Muscle of leg (tissue), 11 donors: ENCODE measurements around the gene TENM4. TPM values are rescaled to one million over a fixed set of nuclear protein-coding genes. Genes with fewer than 3 reads are reported as not detected.
A peak's percentile ranks its signal among the peaks of the same experiment; 100 is the strongest.

Experiments
- DNase-seq: peaks from one replicate; pipeline ENCODE4 v3.0.0; 2013
- H3K27ac ChIP-seq: one replicate; pipeline ENCODE4 v1.5.1; 2013; ENCODE audit warnings: mild to moderate bottlenecking, low read length, control low read depth
- H3K27me3 ChIP-seq: one replicate; pipeline ENCODE4 v1.6.1; 2013; ENCODE audit warnings: low read length; ENCODE audit not compliant: control insufficient read depth, insufficient read depth
- H3K36me3 ChIP-seq: one replicate; pipeline ENCODE4 v1.6.1; 2013; ENCODE audit warnings: low read length; ENCODE audit not compliant: control insufficient read depth, insufficient read depth
- H3K4me1 ChIP-seq: one replicate; pipeline ENCODE4 v1.6.1; 2013; ENCODE audit warnings: low read length; ENCODE audit not compliant: control insufficient read depth, insufficient read depth
- H3K4me3 ChIP-seq: one replicate; pipeline ENCODE4 v1.5.1; 2013; ENCODE audit warnings: low read length, control low read depth
- H3K9me3 ChIP-seq: replicated peaks from 2 replicates; pipeline ENCODE4 v1.6.1; 2013; ENCODE audit warnings: low read depth, low read length; ENCODE audit not compliant: control insufficient read depth
- WGBS: methylation state at CpG from one replicate; pipeline ENCODE4 v1.1.5; 2013; ENCODE audit warnings: missing lambda C conversion rate; ENCODE audit not compliant: insufficient coverage; 5-methylcytosine and 5-hydroxymethylcytosine counted together
- polyA plus RNA-seq, 8 donors: library from polyadenylated mRNA; unstranded; fragments of 120-200 nt; gene quantifications; one replicate each; pipeline versions ENCODE4 v1.2.1 to v1.2.3, GENCODE V29; 2013; ENCODE audit warnings: inconsistent platforms in 1 of 8, low replicate concordance in 1 of 8; ENCODE audit not compliant: insufficient read length in 8 of 8, insufficient read depth in 1 of 8
- total RNA-seq: library from RNA; stranded (reverse); fragments of 120-200 nt; gene quantifications from one replicate; pipeline ENCODE4 v1.2.4, GENCODE V29; 2013

Gene TENM4
- total and polyA plus RNA-seq, 9 donors, result 4.6 to 13.8 (median 10.3) TPM

GRCh38 chr11:79018371-79018849 lies 422.4 kb downstream of the TENM4 start:
- H3K9me3 ChIP-seq, result no peaks in the 10 kb centered on the region
- WGBS, result 25% methylated on average over 1 of the region's 3 CpGs
- no peaks in the 10 kb centered on the region for H3K27me3 ChIP-seq
- H3K4me1 ChIP-seq, result no peaks in the 10 kb centered on the region
- peak; percentile 71 for DNase-seq
- H3K27ac ChIP-seq, result no peak overlapping the region
- H3K4me3 ChIP-seq, result no peak overlapping the region
- no peaks in the 10 kb centered on the region for H3K36me3 ChIP-seq

- DNase-seq, result peak; percentile 61
Observed at GRCh38 chr11:79017811-79018210, 423.0 kb downstream of the TENM4 start.

GRCh38 chr11:79013509-79013908 lies 427.3 kb downstream of the TENM4 start:
- Histone ChIP-seq H3K4me1 (no peaks in the 10 kb centered on the region), H3K27me3 (no peaks in the 10 kb centered on the region), H3K4me3 (no peak overlapping the region), H3K9me3 (peaks cover 2% of the 10 kb centered on the region), H3K36me3 (no peaks in the 10 kb centered on the region), H3K27ac (no peak overlapping the region)
- 81% methylated on average over 3 of the region's 3 CpGs for WGBS
- DNase-seq, result no peak

More at GRCh38 chr11:79017811-79018210, 423.0 kb downstream of the TENM4 start:
- no peaks in the 10 kb centered on the region for H3K9me3 ChIP-seq
- no peaks in the 10 kb centered on the region for H3K36me3 ChIP-seq
- H3K4me1 ChIP-seq, result no peaks in the 10 kb centered on the region
- no peak overlapping the region for H3K4me3 ChIP-seq
- no peaks in the 10 kb centered on the region for H3K27me3 ChIP-seq
- H3K27ac ChIP-seq, result no peak overlapping the region

DNA sequence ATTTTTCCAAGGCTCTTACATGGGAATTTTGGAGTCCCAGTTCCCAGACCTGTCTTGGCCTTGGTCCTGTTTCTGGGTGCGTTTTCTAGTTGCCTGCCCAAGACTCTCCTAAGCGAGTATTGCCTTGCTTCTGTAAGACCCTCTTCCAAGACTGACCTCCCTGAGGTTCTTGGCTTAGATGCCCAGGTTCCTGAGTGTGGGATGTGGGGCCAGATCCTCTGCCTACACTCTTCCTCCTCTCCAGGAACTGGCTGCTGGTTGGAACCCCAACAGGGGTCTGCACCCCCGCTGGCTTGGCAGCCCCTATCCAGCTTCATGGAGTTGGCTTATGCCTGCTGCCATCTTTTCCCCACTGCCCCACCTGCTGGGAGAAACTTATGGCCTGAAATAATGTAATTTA lies 429.5 kb downstream of the TENM4 start:
- no peak overlapping the region for H3K4me3 ChIP-seq
- no peaks in the 10 kb centered on the region for H3K36me3 ChIP-seq
- H3K9me3 ChIP-seq, result peaks cover 2% of the 10 kb centered on the region
- H3K4me1 ChIP-seq, result no peaks in the 10 kb centered on the region
- DNase-seq, result no peak
- no CpG with 5 or more reads among the region's 3 CpGs for WGBS
- no peaks in the 10 kb centered on the region for H3K27me3 ChIP-seq
- no peak overlapping the region for H3K27ac ChIP-seq

- WGBS, result 47% methylated on average over 9 of the region's 13 CpGs
- no peak for DNase-seq
- no peaks in the 10 kb centered on the region for H3K36me3 ChIP-seq
- H3K27ac ChIP-seq, result no peak overlapping the region
- H3K4me3 ChIP-seq, result no peak overlapping the region
- H3K9me3 ChIP-seq, result peaks cover 12% of the 10 kb centered on the region
- H3K4me1 ChIP-seq, result no peaks in the 10 kb centered on the region
- no peaks in the 10 kb centered on the region for H3K27me3 ChIP-seq
Observed at GRCh38 chr11:79007771-79008402, 432.9 kb downstream of the TENM4 start.

DNA sequence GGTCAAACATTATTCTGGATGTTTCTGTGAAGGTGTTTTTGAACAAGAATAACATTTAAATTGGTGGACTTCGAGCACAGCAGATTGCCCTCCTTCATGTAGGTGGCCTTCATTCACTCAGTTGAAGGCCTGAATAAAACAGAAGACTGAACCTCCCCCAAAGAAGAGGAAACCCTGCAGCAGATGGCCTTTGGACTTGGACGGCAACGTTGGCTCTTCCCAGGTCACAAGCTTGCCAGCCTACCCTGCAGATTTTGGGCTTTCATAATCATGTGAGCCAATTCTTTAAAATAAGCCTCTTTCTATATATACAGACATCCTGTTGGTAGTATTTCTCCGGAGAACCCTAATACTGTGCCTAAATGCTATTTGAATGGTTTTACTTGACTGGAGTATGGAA lies 434.0 kb downstream of the TENM4 start:
- WGBS, result 100% methylated on average over 1 of the region's 4 CpGs

GRCh38 chr11:78996007-78996406 lies 444.8 kb downstream of the TENM4 start:
- no peaks in the 10 kb centered on the region for H3K27me3 ChIP-seq
- no peak for DNase-seq
- H3K27ac ChIP-seq, result no peak overlapping the region
- WGBS, result 94% methylated on average over 2 of the region's 3 CpGs
- H3K36me3 ChIP-seq, result no peaks in the 10 kb centered on the region
- no peaks in the 10 kb centered on the region for H3K4me1 ChIP-seq
- H3K4me3 ChIP-seq, result no peak overlapping the region
- H3K9me3 ChIP-seq, result peaks cover 11% of the 10 kb centered on the region

More for the DNA sequence above, 434.0 kb downstream of the TENM4 start:
- Histone ChIP-seq H3K9me3 (peaks cover 19% of the 10 kb centered on the region), H3K27me3 (no peaks in the 10 kb centered on the region), H3K36me3 (no peaks in the 10 kb centered on the region), H3K27ac (no peak overlapping the region), H3K4me1 (no peaks in the 10 kb centered on the region), H3K4me3 (no peak overlapping the region)
- DNase-seq, result no peak

GRCh38 chr11:78995171-78995570 lies 445.7 kb downstream of the TENM4 start:
- Histone ChIP-seq H3K4me1 (no peaks in the 10 kb centered on the region), H3K27ac (no peak overlapping the region), H3K4me3 (no peak overlapping the region), H3K27me3 (no peaks in the 10 kb centered on the region), H3K9me3 (peaks cover 11% of the 10 kb centered on the region), H3K36me3 (no peaks in the 10 kb centered on the region)
- WGBS, result no CpG with 5 or more reads among the region's 3 CpGs
- no peak for DNase-seq

DNA sequence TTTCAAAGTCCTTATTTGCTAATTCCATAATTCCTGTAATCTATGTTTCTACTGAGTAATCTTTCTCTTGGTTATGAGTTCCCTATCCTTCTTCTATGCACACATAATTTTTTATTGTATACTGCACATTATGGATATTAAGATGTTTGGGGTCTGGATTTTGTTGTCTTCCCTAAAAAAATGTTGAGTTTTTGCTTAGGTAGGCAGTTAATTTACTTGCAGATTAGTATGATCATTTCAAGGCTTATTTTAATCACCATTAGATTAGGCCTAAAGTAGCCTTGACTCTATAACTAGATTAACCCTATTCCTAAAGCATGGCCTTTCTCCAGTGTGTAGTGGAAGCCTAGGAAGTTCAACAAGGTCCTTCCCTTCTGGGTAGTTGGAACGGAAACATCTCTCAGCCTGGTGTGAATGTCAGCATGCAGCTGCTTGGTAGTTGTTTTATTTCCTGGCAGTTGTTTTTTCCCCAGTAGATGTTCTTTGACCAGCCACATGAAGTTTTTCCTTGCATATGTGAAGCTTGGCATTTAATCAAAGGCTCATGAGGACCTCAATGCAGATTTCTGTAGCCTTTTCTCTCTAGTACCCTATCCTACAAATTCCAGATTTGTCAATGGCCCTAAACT lies 446.9 kb downstream of the TENM4 start:
- H3K9me3 ChIP-seq, result peaks cover 4% of the 10 kb centered on the region
- no peaks in the 10 kb centered on the region for H3K36me3 ChIP-seq
- no peak overlapping the region for H3K4me3 ChIP-seq
- no peaks in the 10 kb centered on the region for H3K27me3 ChIP-seq
- H3K4me1 ChIP-seq, result no peaks in the 10 kb centered on the region
- DNase-seq, result peak; percentile 37
- WGBS, result no CpG with 5 or more reads among the region's 1 CpG
- no peak overlapping the region for H3K27ac ChIP-seq

GRCh38 chr11:78991681-78992080 lies 449.1 kb downstream of the TENM4 start:
- Histone ChIP-seq H3K27me3 (no peaks in the 10 kb centered on the region), H3K27ac (no peak overlapping the region), H3K36me3 (no peaks in the 10 kb centered on the region), H3K9me3 (peaks cover 3% of the 10 kb centered on the region), H3K4me3 (no peak overlapping the region), H3K4me1 (no peaks in the 10 kb centered on the region)
- DNase-seq, result no peak
